ENCODE measurements around the gene CTSW.

DNA sequence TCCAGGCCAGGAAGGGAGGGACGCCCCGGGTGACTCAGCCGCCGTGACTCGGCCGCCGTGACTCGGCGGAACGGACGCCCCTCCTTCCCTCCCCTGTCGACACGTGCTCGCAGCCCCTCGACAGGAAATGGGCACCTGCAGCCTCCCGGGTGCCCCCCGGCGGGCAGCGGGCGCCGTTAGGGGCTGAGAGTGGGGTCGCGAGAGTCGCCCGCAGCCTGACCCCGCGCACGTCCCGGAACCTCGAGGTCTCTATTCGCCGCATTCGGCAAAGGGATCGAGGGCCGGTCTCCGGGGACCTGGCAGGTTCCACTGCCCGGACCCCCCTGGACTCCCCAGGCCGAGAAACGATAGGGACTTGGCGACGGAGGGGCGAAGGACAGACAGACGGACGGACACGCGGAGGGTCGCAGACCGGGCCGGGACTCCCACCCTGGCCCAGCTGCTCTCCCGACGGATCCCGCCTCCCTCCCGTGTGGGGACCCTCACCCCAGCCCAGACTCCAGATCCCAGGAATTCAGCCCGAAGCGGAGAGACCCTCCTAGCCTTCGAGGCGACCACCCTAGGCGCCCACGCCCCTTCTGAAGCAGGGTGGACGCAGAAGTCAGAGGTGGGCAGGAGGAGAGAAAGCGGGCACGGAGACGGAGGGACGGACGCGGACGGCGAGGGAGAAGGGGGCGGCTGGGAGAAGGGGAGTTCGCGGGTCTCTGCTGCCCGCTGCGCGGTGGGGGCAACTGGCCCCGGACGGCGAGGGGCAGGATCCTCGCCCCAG is 19.9 kb downstream of the CTSW start:
- TF ChIP-seq, protein P1, sequence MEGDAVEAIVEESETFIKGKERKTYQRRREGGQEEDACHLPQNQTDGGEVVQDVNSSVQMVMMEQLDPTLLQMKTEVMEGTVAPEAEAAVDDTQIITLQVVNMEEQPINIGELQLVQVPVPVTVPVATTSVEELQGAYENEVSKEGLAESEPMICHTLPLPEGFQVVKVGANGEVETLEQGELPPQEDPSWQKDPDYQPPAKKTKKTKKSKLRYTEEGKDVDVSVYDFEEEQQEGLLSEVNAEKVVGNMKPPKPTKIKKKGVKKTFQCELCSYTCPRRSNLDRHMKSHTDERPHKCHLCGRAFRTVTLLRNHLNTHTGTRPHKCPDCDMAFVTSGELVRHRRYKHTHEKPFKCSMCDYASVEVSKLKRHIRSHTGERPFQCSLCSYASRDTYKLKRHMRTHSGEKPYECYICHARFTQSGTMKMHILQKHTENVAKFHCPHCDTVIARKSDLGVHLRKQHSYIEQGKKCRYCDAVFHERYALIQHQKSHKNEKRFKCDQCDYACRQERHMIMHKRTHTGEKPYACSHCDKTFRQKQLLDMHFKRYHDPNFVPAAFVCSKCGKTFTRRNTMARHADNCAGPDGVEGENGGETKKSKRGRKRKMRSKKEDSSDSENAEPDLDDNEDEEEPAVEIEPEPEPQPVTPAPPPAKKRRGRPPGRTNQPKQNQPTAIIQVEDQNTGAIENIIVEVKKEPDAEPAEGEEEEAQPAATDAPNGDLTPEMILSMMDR (optimal IDR thresholded peaks at IDR 0.05 in 1 of 3, IDR thresholded peaks at IDR 0.05 in 1 of 3, conservative IDR thresholded peaks at IDR 0.05 in 1 of 3; ENCODE audit: extremely low read depth in 1 of 3, insufficient read depth in 2 of 3, low read length in 3 of 3): peak in 2 of 3 experiments; percentile 6 to 22
- TF ChIP-seq EZH2 (IDR thresholded peaks at IDR 0.05; ENCODE audit: low read length): no peak
